GM18519 (cell line): ENCODE results near the gene FASTKD1.
"Not testable (repeated sequence)": the region's sequence is repeated elsewhere in the genome, so short reads cannot be mapped to it uniquely, and the experiment has no call there.

Experiments
- ATAC-seq: cut with Tn5 transposase; IDR thresholded peaks from one replicate; pipeline ENCODE4 v1.9.1; 2021; ENCODE audit warnings: mild to moderate bottlenecking, moderate library complexity; ENCODE audit not compliant: unreplicated experiment, low FRiP score

The FASTKD1 gene

DNA sequence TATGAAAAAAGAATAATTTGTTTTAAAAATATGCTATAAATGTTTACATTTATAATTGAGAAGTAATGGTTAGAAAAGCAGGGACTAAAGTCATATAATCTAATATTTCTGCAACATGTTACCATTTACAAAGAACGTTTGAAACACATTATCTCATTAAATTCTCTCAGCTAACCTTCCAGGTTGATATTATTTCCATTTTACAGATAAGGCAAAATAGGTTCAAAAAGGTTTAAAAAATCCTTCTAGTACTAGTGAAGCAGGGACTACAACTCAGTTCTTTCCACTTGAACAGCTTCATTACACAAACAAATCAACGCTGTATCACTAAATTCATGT lies 875 bp downstream of the FASTKD1 start:
- no peak for ATAC-seq

DNA sequence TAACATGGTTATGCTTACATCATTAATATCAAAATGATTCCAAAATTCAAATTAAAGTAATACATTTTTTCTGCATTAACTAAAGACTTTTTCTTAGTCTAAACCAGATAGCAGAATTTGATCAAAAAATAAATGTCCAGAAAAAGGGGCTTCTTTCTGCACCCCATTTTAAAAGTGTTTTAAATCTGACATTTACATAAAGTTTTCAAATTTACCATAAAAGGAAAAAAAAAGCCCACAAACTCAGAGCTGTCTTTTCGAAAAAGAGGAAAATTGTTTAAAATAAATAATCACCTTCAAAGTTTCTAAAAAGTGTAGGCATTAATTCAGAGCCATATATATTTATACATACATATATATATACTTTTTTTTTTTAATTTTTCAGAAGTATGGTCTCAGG lies 1.5 kb downstream of the FASTKD1 start:
- no peak for ATAC-seq

DNA sequence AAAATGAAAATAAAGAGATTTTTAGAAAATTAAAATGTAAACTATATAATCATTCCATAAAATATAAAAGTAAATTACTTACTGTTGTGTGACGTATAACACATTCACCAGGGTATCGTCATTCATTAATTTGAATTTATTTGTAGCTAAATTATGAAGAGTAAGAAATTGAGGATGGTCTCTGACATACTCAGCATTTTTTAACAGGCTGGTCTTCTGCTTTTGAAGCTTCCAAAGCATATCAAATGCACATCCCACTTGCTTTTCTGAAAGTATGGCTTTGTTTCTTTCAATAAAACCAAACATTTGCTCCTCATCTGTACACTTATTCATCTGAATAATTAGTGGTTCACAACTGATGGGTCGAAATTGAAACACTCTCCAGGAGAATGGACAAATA lies 2.1 kb downstream of the FASTKD1 start:
- no peak for ATAC-seq

DNA sequence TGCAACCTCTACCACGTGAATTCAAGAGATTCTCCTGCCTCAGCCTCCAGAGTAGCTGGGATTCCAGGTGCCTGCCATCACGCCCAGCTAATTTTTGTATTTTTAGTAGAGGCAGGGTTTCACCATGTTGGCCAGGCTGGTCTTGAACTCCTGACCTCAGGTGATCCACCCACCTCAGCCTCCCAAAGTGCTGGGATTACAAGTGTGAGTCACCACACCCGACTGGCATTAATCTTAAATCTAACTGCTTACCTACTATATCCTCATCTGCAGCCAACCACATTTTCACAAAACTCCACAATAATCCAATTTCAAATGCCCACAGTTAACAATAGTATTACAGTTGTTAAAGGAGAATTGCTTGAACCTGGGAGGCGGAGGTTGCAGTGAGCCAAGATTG lies 2.9 kb downstream of the FASTKD1 start:
- ATAC-seq, result not testable (repeated sequence)

DNA sequence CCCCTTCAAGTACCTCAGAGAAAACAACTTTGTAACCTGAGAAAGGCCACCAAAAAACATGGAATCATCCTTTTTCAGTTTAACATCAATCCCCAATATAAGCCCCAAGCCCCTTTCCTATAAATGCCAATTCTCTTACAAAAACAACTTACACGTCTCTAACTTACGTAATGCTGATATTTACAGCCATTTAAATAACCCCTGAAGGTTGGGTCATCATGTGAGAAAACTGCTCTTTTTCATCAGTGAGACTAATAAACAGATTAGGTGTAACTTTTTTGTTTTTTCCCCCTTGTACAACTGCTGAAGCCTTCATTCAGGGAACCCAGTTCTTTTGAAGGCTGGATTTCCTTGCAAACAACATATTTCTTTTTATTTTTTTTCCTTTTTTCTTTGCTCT lies 3.7 kb downstream of the FASTKD1 start:
- ATAC-seq, result no peak

DNA sequence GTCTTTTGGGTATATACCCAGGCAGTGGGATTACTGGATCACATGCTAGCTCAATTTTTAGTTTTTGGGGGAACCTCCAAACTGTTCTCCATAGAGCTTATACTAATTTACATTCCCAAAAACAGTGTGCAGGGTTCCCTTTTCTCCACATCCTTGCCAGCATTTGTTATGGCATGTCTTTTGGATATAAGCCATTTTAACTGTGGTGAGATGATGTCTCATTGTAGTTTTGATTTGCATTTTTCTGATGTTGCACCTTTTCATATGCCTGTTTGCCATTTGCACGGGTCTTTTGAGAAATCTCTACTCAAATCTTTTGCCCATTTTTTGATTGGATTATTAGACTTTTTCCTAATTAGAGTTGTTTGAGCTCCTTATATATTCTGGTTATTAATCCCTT lies 8.0 kb downstream of the FASTKD1 start:
- ATAC-seq, result no peak

DNA sequence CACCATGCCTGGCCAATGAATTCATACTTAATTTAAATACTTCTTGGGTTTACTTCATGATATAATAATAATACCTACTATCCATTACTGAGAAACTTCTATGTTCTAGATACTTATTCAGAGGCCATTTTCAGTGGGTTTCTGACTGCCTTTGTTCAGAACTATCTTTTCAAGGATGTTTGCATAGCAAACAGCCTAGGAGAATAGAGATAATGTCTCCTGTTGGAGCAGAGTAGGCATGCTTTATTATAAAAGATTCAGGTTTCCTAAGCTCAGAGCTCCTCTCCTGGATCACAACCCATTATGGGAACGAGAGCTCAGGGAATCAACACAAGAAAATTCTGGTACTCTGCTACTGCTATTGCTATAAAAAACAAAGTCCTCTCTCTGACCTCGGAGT lies 11.1 kb downstream of the FASTKD1 start:
- no peak for ATAC-seq

DNA sequence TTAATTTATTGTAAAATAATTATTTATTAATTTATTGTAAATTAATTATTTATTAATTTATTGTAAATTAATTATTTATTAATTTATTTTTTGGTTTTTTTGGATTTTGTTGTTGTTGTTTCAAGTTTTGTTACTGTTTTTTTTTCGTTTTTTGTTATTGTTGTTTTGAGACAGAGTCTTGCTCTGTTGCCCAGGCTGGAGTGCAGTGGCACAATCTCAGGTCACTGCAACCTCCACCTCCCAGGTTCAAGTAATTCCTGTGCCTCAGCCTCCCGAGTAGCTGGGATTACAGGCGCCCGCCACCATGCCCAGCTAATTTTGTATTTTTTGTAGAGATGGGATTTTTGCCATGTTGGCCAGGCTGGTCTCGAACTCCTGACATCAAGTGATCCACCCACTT lies 11.6 kb downstream of the FASTKD1 start:
- ATAC-seq, result not testable (repeated sequence)

DNA sequence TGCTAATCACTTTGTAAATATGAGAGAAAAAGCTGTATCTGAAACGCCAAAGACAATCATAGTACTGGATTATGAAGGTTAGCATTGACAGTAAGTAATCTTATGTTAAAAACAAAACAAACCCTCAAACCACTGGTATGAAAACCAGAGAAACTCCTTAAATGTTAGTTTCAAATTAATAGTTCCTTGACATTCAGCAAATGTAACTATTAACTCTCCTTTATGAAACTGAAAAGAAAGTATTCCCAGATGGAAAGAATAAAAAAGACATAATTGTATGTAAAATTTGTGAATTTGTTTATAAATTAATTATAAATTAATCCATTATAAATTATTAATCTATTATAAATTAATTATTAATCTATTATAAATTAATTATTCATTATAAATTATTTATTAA lies 12.3 kb downstream of the FASTKD1 start:
- ATAC-seq, result no peak

DNA sequence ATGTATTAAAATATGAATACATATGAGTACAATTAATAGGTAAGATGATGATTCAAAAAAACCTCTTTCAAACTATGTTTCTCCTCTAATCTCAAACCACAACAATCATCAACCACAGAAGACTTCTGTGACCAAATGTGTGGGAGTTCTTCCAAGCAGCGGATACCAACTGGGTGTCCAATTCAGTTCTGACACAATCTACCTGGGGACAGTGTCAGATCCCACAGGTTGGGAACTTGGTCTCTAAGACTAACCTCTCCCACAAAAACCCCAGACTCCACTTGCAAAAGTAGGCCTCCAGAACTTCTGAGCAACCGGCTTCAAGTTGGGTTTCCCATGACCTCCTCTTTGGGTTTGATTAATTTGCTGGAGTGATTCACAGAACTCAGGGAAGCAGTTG lies 26.9 kb downstream of the FASTKD1 start:
- no peak for ATAC-seq

DNA sequence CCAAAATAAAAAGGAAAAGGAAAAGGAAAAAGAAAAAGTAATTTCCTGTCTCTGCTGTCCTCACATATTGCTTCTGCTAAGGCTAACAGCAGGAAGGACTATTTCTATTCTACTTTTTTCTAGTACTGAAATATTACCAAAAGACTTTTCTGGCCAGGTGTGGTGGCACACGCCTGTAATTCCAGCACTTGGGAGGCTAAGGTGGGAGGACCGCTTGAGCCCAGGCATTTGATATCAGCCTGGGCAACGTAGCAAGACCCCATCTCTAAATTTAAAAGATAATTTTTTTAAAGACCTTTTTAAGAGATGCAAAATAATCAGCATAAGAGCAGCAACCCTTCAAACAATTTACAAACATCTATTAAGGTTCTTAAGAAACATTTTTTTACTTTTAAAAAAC lies 31.2 kb downstream of the FASTKD1 start:
- no peak for ATAC-seq

DNA sequence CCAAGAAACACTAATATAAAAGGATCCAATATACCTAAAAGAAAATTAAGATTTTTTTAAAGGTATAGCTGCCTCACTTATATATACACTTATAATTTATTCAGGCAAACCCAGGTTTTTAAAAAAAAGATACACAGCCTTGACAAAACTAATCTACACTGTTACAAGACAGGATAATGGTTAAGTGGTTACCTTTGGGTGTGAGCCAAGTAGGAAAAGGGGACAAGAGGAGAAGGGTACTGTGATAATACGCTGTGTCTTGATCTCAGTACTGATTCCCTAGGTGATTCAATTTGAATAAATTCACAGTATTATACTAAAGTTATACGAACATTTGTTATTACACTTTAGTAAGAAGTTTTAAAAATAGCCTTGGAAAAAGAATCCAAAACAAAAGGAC lies 33.5 kb downstream of the FASTKD1 start:
- no peak for ATAC-seq

DNA sequence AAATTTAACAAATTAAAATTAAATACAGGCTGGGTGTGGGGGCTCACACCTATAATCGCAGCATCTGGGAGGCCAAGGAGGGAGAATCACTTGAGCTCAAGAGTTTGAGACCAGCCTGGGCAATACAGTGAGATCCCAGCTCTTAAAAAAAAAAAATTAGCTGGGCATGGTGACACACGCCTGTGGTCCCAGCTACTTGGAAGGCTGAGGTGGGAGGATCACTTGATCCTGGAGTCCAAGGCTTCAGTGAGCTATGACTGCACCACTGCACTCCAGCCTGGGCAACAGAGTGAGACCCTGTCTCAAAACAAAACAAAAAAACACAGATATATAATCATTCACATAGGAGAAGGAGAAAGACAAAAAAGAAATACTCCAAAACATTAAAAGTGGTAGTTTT lies 34.2 kb downstream of the FASTKD1 start:
- ATAC-seq, result not testable (repeated sequence)

DNA sequence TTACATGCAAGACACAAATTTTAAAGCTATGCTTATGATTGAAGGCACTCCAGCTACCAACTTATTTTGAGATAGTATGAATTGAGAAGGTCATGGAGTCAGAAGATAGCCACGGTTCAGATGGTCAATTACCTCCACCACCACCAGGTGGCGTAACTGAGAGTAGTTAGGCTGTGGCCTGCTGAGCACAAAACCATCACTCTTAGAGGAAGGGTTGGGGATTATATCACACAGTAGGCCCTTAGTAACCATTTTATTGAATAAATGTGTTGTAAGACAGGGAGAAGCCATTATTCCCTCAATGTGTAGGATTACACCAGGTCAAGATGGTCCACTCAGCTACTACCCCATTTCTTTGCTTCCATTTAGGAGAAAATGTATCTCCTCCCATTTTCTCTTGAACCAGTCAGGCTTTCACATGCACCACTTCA lies 45.4 kb downstream of the FASTKD1 start:
- ATAC-seq, result peak; percentile 81

DNA sequence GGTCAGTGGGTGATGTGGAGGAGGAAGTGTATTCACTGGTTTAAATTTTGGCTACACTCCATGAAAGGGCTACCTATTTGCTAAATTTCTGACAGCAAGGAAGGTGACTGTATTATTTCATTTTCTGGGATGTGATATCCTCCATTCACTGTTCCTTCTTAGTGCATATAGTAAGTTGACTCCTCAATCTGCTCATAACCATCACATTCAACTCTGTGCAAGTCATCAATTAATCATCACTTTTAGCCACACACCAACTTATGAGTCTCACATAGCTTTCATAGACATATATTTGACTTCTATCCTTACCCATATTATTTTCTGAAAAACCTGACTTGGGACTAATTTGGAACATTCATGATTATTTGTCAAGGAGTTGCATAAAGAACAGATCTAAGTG lies 47.2 kb downstream of the FASTKD1 start:
- no peak for ATAC-seq

DNA sequence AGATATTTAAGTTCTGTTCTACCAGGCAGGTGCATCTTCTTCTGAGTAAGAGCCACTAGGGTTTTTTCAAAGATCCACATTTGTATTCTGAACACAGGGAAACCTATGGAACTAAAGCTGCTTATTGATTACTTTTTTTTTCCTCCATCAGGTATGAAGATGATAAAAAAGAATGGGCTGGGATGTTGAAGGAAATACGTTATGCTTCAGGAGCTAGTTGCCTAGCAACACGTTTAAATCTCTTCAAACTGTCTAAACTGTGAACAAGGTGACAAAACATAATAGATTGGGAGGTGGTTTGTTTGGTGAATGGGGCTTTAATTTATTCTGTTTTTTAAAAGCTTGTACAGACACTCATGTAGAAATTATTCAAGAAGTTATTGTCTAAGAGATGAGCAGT lies 48.2 kb downstream of the FASTKD1 start:
- no peak for ATAC-seq

DNA sequence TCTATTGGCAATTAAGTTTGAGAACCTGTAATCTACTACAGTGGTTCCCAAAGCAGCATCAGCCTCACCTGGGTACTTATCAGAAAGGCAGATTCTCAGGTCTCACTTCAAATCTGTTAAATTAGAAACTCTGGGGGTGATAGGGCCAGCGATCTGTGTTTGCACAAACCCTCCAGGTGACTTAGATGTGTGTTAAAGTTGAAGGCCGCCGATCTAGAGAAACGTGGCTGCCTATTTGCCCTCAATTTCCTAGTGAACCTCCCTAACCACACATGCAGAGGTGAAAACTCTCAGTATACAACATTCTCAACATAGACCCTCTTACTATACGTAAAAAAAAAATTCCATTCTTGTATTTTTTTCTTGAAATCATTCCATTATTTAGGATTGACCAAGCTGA lies 50.0 kb downstream of the FASTKD1 start:
- no peak for ATAC-seq

DNA sequence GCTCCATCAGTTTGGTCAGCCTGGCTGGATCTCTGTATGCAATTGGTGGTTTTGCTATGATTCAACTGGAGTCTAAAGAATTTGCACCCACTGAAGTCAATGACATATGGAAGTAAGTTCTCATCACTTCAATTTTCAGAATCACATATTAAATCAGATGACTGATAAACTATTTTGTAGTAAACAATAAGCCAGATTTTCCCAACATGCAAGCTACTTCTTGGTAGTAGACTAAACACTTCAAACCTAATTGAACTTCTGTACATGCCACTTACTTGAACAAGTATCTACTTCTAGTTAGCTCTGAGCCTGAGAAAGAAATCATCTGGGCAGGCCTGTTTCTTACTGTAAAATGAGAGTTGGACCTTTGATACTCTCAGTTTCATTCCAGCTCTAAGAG lies 52.8 kb downstream of the FASTKD1 start:
- ATAC-seq, result no peak

DNA sequence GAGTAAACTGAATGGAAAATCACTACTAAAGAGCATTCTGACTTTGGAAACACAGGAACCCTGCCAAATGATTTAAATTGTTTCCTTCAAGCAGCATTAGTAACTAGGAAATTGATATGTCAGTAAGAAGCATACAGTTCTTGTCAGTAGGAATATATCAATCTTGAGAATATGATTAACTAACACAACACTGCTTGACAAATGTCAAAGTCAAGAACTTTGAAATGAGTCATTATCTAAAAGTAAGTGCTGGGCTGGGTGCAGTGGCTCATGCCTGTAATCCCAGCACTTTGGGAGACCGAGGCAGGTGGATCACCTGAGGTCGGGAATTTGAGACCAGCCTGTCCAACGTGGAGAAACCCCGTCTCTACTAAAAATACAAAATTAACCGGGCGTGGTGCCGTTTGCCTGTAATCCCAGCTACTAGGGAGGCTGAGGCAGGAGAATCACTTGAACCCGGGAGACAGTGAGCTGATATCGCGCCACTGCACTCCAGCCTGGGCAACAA lies 57.1 kb downstream of the FASTKD1 start:
- not testable (repeated sequence) for ATAC-seq

DNA sequence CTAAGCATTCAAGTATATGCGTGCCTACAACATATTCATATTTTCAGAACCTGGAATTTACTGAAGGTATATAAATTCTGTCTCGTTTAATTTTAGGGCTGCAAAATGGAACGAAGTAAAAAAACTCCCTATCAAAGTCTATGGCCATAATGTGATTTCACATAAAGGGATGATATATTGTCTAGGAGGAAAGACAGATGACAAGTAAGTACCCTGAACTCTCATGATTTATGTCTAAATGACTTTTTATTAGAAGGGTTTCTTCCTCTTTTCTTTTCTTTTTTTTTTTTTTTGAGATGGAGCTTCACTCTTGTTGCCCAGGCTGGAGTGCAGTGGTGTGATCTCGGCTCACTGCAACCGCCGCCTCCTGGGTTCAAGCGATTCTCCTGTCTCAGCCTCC lies 58.9 kb downstream of the FASTKD1 start:
- ATAC-seq, result not testable (repeated sequence)

DNA sequence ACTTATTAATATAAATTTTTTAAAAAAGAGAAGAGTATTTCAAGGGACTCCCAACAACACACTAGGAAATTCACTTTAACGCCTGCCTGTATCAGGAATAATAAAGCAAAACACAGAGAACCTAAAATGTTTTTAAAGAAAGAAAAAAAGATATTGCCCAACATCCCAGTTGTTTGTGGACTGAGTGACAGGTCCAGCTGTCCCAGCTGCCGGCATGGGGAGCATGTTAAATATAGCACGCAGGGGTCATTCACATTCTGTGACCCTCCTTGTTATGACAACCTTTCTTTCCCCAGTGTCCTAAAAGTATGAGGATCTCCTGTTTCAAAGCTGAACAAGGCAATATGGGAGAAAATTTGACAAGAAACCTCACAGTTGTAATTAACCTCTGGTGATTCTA lies 59.7 kb downstream of the FASTKD1 start:
- no peak for ATAC-seq

DNA sequence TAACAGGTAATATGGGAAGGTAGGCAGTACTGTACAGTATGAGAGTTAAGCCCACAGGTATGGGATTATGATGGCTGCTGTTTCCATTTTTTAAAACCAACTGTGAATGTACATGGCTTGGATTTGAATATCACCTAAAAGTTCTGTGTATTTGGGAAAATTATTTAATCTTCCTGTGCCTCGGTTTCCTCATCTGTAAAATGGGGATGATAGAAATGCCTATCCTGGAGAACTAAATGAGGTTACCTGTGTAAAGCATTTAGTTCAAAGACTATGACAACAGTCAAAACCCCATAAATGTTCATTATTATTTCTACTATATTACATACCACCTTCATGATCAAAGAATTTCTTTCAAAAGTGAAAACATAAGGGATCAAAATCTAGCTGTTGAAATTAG lies 60.6 kb downstream of the FASTKD1 start:
- no peak for ATAC-seq

DNA sequence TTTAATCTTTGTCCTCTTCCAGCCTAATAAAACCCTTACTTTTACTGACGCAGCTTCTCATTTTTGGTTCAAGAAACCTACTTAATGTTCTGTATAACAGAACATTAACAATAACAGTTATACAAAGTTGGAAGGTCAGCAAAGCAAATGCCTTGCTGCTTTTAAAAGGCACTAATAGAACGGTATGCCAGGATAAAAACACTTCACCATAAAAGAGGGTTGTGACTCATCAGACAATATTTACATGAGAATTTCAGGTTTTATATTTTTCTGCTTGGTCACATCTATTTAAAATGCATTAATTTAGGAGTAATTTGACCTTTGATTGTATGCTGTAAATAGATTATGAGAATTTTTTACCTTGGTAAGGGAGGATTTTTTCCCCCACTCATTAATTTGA lies 61.1 kb downstream of the FASTKD1 start:
- no peak for ATAC-seq
